ENCODE data around the gene SBF2.

DNA sequence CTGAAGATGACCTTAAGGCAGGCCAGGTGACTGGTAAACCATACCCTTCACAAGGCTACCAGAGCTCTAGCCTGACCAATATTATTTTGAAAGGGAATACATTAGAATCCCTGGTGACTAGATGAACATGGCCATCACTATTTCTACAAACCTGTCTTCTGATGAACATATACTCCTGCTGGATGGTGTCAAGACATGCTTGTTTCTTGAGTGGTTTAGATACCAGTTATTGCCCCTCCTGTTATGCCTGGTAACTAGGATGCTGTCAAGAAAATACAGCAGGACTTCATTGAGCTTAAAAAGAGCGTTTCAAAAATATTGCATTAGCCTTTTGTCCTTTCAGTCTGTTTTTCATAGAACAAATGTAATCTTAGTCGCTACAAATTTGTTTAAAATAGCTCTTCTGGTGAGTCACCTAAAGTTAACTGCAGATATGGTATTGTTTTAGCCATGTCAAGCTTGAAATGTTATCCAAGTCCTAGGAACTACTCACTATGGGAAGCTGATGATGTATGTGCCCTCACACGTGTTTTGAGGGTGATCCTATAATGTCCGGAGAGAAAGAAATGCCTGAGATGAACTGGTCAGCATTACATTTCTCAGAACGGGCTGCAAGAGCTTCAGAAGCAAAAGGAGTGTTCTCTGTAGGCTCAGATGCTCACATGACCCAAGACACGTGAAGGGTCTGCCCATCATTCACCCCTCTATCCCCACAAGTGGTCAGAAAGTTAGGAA lies 31.4 kb upstream of the SBF2 start:
- TF ChIP-seq PAX5 (IDR thresholded peaks at IDR 0.05; ENCODE audit: insufficient read depth, low read length, severe bottlenecking): no peak
- no peak for TF ChIP-seq POLR2A (IDR thresholded peaks at IDR 0.05; ENCODE audit: low read depth, low read length)
- TF ChIP-seq TAF1 (IDR thresholded peaks at IDR 0.05; ENCODE audit: low read depth, low read length): no peak
